ELR (cell line): ENCODE measurements around the gene SF1.
A peak's percentile ranks its signal among the peaks of the same experiment; 100 is the strongest.
"Not testable (repeated sequence)": the region's sequence is repeated elsewhere in the genome, so short reads cannot be mapped to it uniquely, and the experiment has no call there.

Experiments
- DNase-seq: peaks from one replicate; pipeline ENCODE4 v3.0.0-alpha.2; 2015; ENCODE audit warnings: low read depth

Gene SF1, protein sequence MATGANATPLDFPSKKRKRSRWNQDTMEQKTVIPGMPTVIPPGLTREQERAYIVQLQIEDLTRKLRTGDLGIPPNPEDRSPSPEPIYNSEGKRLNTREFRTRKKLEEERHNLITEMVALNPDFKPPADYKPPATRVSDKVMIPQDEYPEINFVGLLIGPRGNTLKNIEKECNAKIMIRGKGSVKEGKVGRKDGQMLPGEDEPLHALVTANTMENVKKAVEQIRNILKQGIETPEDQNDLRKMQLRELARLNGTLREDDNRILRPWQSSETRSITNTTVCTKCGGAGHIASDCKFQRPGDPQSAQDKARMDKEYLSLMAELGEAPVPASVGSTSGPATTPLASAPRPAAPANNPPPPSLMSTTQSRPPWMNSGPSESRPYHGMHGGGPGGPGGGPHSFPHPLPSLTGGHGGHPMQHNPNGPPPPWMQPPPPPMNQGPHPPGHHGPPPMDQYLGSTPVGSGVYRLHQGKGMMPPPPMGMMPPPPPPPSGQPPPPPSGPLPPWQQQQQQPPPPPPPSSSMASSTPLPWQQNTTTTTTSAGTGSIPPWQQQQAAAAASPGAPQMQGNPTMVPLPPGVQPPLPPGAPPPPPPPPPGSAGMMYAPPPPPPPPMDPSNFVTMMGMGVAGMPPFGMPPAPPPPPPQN

GRCh38 chr11:64778473-64779298, at the start of gene SF1:
SF1 (minus strand) TSS chr11:64778542; CDS start chr11:64778392, 150 bp downstream.
- peak; percentile 100 for DNase-seq

GRCh38 chr11:64827451-64827839, 49.1 kb upstream of the SF1 start:
- no peak for DNase-seq

GRCh38 chr11:64826578-64827450, 48.5 kb upstream of the SF1 start:
- no peak for DNase-seq

- DNase-seq: no peak
These were observed 47.7 kb upstream of the SF1 start for GRCh38 chr11:64826062-64826461.

- DNase-seq: no peak
These were observed 45.3 kb upstream of the SF1 start for GRCh38 chr11:64823568-64824119.

DNA sequence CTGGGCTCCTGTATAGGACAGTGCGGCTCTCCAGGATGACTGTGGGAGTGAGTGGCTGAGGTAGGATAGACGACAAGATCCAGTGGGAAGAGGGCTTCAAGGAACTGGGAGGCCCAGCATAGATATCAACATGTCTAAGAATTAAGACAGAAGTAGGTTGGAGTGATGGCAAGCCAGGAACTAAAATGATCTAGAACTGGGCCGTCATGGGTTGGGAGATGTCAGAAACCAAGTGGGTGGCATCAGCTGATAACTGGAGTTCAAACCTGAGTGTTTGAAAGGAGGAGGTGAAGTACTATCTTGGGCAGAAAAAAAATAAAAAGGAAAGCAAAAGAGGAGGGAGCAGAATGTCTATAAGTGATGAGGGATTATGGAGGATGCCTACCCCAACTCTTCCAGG, 39.1 kb upstream of the SF1 start:
- no peak for DNase-seq

DNA sequence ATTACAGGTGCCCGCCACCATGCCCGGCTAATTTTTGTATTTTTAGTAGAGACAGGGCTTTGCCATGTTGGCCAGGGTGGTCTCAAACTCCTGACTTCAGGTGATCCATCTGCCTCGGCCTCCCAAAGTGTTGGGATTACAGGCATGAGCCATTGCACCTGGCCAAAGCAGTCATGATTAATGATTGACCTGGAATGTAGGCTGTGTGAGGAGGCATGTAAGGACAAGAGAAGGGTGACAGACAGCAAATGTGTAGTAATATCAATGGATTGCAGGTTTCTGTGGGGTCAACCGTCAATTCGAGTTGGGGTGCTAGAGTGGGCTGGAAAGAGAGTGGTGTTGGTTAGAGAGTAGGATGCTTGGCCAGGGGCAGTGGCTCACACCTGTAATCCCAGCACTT, 37.1 kb upstream of the SF1 start:
- DNase-seq: not testable (repeated sequence)

- no peak for DNase-seq
These were observed 36.4 kb upstream of the SF1 start for GRCh38 chr11:64814712-64815187.

DNA sequence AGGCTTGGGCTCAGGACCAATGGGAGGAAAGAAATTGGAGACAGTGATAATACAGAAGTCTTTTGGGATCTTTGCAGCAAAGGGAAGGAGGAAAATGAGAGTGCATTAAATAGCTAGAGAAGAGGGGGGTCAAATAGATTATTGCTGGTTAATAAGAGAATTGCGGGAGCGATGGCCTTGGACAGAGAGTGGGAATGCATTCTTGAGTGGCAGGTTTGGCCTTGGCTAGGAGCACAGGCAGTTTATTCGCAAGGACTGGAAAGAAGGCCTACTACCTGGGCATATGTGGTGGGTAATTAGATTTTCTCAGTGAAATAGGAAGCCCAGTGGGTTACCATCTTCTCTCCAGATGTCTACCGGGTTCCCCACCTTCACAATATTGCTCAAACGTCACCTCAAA, 35.5 kb upstream of the SF1 start:
- DNase-seq: no peak

DNA sequence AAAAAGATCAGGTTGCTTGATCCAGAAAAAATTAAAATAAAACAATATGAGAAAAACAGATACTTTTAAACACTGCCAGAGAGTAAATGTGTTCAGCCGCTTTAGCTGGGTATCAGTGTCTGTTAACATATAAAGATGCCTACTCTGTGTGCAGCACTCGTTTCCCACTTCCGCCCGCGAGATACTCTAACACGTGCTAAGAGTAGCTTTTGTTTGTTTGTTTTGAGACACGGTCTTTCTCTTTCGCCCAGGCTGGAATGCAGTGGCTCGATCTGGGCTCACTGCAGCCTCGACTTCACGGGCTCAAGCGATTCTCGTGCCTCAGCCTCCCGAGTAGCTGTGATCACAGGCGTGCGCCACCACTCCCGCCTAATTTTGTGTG, 32.5 kb upstream of the SF1 start:
- DNase-seq: no peak

DNA sequence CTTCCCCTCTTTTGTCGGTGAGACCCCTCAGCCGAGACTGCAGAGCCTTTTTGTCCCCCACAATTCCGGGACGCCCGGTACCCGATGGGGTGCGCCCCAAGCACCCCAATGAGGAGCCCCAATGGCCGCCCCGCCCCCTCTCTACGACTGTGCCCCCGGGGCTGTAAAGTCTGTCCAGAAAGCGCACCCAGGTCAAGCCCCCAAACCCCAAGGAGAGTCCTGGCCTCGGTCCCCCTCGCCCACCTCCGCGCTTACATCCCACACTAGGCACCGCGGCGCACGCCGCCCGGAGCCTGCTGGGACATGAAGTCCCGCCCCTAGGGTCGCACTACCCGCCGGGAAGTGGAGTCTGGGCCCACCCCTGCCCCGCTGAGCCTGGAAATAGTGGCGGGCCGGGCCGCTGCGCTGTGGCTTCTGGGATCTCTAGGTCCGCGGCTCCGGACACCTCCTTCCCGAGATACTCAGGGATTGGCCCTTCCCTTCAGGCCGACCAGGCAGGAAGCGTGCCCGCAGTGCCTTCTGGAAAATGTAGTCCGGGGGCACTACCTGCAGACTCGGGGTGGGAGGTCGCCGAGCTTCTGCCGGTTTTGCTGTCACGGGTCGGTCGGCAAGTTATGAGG, 32.0 kb upstream of the SF1 start, which contains the start of gene MEN1:
Gene MEN1, minus strand, starts transcription at position 281 of the 620 bp plus-strand sequence. CDS start 442 bp downstream, outside the sequence.
- peak; percentile 95 for DNase-seq

- DNase-seq: peak; percentile 29
These were observed 31.5 kb upstream of the SF1 start for GRCh38 chr11:64809781-64810241.

DNA sequence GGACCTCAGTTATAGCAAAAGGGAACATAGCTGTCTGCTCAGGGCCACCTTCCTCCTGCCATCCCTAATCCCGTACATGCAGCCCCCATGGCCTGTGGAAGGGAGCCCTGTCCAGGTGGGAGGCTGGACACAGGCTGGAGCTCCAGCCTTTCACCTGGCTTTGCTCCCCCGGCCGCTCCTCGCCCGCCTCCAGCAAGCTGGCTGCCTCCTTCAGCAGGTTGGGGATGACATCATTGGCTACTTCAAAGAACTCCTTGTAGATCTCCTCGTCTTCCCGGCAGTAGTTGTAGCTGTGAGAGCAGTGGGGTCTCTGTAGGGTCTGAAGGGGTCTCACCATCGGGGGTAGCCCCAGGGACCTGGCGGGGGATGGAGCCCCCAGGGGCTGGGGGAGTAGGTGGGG, 27.1 kb upstream of the SF1 start:
- no peak for DNase-seq

DNA sequence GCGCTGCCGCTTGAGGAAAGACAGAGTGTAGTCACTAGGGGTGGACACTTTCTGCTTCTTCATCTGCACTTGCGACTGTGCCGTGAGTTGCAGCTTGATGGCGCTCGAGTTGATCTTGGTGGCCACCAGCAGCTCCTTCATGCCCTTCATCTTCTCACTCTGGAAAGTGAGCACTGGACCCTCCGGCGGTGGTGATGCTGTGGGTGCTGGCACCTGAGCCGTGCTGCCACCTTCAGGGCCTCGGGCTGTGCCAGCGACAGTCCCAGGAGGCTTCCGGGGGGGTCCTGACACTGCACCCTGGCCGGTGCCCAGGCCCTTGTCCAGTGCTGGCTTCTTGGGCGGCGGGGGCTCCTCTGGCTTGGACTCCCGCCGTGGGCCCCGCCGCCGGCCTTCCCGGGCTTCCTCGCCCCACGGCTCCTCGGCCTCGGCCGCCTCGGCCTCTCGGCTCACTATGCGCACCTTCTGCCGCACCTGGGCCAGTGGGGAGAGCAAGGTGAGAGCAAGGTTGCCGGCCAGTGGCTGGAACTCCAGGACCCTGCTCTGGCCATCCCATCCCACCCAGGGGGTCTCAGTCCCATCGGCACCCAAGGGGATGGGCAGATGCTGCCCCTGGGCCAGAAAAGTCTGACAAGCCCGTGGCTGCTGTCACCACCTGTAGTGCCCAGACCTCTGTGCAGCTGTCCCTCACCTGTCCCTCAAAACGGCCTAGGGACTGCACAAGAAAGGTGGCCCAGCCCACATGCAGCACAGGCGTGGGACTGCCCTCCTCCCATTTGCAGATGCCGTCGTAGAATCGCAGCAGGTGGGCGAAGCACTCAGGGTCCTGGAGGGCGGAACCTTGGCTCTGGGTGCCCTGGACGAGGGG, 26.2 kb upstream of the SF1 start:
- DNase-seq: no peak

- no peak for DNase-seq
These were observed 25.6 kb upstream of the SF1 start for GRCh38 chr11:64803846-64804345.

- DNase-seq: peak; percentile 92
These were observed 25.0 kb upstream of the SF1 start, which contains the start of gene MAP4K2 for GRCh38 chr11:64803158-64803845. MAP4K2 (minus strand) TSS chr11:64803214; CDS start chr11:64803149, 65 bp downstream.

- DNase-seq: no peak
These were observed 24.2 kb upstream of the SF1 start for GRCh38 chr11:64802370-64803157.
